Hypothalamus (tissue), 51 donors: Measurements from ENCODE around the gene RUVBL2.
"Not testable (repeated sequence)": the region's sequence is repeated elsewhere in the genome, so short reads cannot be mapped to it uniquely, and the experiment has no call there.

ENCODE experiments used
- DNase-seq, 51 donors: peaks; one replicate each; lab custom pipeline; 2025; lab: John Stamatoyannopoulos, UW

RUVBL2 gene

DNA sequence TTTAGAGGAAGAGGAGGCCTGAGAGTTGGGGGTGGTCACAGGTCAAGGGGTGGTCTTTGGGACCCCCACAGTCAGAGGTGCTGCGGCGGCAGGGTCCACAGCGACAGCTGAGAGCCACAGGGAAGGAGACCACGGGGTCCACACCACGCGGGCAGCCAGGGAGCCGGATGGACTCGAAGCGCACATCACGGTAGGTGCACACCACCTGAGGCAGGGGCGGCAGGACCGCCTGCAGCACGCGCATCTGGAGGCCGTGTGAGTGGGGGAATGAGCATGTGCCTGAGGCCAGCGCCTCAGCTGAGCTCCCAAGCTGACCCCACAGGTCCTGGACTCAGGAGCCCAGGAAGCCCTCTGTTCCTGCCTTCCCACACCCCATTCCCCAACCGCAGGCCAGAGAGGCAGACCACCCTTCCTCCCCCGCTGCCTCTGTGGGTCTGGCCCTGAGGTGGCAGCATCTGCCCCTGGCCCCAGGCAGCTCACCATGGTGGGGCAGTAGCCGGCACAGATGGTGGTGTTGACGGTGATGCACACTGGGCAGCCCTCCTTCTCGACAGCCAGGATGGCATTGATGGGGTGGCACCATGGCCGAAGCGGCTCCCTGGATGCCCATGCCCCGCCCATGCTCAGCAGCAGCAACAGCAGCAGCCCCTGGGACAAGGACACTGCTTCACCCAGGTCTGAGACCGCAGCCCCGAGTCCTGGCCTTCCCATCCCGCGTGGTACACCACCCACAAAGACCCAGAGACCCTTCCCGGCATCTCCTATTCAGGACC is 22.6 kb downstream of the RUVBL2 start:
- no peak for DNase-seq

DNA sequence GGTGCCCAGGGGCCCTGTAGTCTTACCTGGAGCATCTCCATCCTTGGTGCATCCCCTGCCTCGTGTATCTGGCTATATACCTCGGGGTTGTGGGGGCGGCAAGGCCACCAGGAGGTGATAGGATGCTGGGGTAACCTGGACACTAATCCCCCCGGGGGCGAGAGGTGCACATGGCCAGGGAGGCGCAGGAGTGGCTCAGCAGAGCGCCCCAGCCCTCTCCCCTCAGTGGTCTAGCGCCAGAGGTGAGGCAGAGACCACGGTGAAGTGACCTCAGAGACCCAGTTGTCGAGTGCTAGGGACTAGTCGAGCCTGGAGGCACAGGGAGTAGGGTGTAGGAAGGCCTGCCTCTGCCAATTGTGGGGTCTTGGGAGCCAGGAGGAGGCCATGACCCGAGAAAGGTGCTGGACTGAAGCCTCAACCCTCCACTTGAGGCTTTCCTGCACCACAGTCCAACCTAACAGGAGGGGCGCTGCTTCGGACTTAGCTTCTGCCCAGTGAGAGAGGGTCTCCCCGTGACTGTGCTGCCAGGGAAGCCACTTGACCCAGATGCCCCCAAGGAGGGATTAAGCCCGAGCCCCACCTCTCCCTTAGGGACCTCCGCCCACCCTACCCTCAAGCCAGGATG is 23.5 kb downstream of the RUVBL2 start, which contains the start of gene LHB:
Gene LHB (minus strand): TSS at position 51 of the 625 bp plus-strand sequence. CDS start 10 bp downstream, at position 41.
- DNase-seq: no peak

DNA sequence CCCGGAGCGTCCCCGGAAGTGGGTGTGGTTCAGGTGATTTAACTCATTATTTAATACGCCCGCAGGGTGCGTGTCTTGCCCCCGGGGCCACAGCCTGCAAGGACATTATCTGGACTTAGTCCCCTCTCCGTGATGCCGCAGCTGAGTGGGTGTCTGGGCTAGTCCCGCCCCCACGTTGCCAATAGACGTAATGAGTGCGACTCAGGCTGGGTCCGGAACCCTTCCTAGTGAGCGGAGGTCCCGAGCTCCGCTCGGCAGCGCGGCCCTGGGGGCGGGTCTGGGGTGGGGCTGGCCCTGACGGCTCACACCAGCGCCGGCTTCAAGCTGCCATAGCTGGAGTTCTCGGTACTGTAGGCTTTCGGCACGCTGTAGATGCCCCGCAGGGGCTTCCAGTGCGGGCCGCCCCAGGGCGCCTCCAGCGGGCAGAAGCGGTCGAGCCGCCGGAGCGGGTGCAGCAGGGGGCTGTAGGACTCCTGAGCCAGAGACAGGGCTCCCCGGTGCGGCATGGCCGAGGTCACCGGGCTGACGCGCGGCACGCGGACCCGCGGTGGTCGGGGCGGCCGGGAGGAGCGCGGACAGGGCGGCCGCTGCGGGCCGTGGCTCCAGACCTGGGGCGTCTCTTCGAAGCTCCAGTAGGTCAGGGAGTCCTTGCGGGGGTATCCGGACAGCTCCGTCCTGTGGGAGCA is 24.1 kb downstream of the RUVBL2 start:
- DNase-seq: peak in 11 of 51 donors; percentile 5 to 45 (median 16)

DNA sequence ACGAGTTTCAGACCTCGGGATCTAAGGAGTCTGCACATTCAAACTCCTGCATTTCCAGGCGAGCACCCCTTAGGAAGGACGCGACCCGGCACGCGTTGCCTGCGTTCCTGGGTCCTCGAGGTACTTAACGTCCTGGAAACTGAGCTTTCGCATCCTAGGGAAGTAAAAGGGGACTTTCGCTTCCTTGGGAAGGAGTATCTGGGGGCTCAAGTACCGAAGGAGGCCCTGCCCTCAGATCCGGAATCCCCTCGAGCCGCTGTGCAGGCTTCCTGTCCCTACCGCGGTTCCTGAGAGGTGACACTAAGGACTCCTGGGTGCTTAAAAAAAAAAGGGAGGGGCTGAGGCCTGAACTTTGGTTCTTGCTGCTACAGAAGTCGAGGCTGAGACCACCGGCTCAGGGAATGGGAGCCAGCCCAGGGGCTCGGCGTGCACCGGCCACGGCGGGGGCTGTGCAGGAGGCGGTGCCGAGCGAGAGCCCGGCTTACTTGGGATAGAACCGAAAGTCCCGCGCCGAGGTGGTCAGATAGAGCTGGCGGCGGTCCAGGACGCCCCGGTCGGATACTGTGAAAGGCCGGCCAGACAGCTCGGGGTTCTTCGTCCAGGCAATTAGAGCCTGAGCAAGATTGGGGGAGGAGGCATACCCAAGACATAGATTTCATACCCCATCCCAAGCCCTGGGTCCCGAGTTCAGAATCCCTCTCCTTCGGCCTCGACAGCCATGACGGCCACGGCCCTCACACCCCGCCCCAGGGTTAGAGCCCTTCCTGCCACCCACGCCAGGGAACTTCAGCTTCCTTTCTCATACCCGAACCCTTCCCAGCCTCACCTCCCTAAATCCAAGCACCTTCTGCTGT is 24.9 kb downstream of the RUVBL2 start:
- DNase-seq: peak in 1 of 51 donors; percentile 14

DNA sequence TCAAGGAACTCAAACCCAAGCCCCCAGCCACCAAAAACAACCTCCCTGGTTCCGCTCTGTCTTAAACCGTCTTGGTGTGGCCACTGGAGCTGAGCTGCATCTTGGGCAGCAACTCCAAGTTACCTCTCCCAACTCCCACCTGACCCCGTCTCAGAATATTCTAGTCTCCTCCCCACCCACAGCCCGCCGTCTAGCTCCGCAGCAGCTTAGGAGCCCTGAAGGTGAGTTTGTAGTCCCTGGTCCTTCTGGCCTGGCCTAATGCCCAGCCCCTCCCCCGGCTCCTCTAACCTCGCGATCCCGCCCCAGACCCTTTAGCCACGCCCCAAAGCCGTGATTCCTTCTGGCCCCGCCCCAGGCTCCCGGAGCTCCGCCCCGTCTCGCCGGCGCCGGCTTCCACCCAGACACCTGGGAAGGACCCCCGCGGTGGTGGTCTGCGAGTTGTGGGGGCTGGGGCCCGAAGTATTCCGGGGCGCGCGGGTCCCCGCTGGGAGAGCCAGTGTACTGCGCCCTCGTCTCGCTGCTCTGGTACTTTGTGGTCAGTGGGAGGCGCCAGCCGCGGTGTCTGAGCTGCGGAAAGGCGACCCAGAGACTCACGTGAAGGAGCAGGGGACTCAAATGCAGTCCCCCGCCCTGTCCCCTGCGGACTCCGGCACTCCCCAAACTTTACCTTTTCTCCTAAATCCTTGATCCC is 25.7 kb downstream of the RUVBL2 start:
- DNase-seq: peak in 6 of 51 donors; percentile 5 to 15 (median 9)

DNA sequence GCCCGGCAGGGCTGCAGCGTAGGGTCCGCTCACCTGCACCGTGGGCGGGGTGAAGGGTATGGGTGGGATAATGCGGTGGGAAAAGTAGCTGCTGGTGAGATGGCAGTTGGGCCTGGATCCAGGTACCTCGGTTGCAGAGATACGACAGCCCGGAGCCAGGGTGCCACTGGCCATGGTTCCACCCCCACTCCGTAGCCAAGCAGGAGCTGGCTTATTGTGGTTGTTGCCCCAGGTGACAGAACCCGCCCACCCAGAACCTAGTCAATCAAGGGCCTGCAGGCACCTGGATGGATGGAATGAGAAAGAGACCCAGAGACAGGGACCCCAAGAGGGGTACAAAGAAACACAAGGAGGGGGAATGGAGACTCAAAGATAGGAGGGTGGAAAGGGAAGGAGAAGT is 26.7 kb downstream of the RUVBL2 start:
- DNase-seq: no peak

DNA sequence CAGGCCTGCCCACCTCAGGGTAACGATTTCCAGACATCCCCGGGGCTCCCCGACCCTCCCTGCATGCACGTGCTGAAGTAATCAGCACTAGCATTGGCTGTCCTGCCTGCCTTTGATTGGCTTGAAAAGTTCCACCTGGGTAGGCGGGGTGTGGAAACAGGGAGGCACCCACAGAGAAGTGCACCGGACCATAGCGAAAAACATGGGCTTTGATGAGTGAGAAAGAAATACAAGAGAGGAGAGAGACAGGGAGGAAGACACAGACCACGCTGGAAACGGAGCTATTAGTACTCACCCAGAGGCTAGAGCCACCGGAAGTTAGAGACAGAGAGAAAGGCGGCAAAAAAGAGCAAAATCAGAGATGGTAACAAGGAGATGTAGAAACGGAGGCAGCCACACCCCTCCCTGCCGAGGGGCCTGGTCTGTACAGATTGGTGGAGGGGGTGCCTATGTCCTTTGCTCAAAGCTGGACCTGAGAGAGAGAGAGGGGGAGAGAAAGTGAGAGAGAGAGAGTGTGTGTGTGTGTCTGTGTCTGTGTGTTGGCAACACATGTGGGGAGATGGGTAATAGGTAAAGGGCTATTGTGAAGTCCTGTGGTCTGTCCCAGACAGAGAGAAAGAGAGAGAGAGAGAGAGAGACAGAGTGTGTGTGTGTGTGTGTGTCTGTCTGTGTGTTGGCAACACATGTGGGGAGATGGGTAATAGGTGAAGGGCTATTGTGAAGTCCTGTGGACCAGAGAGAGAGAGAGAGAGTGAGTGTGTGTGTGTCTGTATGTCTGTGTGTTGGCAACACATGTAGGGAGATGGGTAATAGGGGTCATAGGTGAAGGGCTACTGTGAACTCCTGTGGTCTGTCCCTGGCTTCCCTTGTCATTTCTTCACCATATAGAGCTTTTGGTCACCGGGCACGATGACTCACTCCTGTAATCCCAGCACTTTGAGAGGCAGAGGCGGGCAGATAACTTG is 27.5 kb downstream of the RUVBL2 start:
- no peak for DNase-seq

DNA sequence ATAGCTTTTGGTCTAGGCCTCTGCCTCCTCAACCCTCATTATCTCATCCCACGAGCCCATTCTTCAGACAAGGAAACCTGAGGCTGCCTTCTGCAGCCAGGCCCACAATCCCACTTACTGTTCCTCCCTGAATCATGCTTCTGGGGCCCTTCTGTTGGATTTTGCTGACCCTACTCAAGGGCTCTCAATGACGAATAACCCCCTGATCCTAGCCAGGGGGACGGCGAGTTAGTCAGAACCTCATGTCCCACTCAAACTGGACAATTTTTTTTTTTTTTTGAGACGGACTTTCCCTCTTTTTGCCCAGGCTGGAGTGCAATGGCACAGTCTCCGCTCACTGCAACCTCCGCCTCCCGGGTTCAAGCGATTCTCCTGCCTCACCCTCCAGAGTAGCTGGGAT is 28.4 kb downstream of the RUVBL2 start:
- no peak for DNase-seq

DNA sequence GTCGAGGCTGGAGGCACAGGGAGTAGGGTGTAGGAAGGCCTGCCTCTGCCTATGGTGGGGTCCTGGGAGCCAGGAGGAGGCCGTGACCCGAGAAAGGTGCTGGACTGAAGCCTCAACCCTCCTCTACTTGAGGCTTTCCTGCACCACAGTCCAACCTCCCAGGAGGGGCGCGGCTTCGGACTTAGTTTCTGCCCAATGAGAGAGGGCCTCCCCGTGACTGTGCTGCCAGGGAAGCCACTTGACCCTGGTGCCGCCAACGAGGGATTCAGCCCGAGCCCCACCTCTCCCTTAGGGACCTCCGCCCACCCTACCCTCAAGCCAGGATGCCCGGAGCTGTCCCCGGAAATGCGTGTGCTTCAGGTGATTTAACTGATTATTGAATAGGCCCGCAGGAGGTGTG is 30.5 kb downstream of the RUVBL2 start, which contains the start of gene CGB3:
Gene CGB3 (minus strand): TSS at position 101 of the 400 bp plus-strand sequence. CDS start 362 bp downstream, outside the sequence.
- not testable (repeated sequence) for DNase-seq

DNA sequence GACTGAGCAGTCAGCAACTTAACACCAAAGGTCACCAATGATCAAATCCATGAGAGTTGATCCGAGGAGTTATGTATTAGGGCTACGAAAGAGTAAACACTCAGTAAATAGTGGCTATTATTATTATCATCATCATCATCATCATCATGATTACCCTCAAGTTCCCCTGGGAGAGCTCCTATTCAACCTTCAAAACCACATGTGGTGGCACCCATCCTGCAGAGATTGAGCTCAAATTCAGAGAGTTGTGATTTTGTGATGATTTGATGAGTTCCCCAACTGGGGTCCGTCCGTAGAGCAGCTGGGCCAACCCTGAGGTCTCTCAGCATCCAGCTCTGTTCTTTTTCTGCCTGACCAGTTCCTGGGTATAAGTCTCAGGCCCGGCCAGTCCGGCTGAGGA is 31.4 kb downstream of the RUVBL2 start:
- DNase-seq: not testable (repeated sequence)

DNA sequence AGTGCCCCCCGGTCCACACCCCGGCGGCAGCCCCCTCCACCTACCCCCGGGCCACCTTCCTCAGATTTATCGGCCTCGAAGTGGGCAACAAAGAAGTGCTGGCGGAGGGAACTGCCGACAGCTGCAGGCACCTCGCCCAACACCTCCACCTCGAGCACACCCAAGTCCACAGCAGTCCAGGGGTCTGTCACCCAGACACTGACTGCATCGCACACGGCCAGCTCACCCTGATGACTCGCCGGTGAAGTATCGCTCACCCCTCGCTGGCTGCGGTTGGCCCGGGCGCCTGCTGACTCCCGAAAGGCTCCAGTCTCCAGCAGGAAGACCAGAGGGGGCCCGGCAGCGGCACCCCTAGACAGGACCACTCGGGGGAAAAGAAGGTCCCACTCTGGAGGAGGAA is 31.9 kb downstream of the RUVBL2 start:
- DNase-seq: not testable (repeated sequence)

DNA sequence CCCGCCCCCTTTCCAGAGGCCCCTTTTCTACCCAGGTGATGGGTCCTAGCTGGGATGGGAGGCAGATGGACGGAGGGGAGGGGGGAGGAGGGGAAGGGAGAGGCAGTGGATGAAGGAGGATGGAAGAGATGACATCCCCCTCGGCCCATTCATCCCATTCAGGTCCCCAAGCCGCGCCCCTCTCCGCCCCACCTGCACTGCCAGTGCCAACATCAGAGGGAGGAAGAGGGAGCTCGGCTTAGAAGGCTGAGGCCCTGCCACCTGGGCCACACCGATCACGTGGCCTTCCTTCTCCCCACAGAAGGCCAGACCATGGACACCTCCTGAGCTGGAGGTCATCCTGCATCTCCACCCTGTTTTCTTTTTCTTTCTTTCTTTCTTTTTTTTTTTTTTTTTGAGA is 35.0 kb downstream of the RUVBL2 start:
- not testable (repeated sequence) for DNase-seq

DNA sequence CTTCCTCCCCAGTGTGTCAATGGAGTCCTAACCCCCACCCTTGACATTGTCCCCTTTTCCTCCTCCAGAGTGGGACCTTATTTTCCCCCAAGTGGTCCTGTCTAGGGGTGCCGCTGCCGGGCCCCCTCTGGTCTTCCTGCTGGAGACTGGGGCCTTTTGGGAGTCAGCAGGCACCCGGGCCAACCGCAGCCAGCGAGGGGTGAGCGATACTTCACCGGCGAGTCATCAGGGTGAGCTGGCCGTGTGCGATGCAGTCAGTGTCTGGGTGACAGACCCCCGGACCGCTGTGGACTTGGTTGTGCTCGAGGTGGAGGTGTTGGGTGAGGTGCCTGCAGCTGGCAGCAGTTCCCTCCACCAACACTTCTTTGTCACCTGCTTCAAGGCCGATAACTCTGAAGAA is 36.1 kb downstream of the RUVBL2 start:
- not testable (repeated sequence) for DNase-seq

DNA sequence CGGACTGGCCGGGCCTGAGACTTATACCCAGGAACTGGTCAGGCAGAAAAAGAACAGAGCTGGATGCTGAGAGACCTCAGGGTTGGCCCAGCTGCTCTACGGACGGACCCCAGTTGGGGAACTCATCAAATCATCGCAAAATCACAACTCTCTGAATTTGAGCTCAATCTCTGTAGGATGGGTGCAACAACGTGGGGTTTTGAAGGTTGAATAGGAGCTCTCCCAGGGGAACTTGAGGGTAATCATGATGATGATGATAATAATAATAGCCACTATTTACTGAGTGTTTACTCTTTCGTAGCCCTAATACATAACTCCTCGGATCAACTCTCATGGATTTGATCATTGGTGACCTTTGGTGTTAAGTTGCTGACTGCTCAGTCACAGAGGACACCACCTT is 36.6 kb downstream of the RUVBL2 start:
- DNase-seq: not testable (repeated sequence)

DNA sequence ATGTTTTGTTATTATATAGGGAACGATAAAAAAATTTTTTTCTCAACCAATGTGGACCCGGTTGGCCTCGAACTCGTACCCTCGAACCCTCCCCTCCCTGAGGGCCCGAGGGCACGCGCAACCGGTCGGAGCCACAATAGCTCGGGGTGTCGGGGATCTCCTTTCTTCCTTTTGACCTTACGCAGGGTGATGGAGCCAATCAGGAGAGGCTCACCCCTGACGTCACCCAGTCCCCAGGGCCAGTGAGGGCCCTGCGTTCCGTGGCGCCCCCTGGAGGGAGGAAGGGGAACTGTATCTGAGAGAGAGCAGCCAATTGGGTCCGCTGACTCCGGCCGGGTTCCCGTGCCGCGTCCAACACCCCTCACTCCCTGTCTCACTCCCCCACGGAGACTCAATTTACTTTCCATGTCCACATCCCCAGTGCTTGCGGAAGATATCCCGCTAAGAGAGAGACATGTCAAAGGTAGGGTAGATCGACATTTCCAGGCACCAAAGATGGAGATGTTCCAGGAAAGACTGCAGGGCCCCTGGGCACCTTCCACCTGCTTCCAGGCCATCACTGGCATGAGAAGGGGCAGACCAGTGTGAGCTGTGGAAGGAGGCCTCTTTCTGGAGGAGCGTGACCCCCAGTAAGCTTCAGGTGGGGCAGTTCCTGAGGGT is 38.1 kb downstream of the RUVBL2 start, which contains the start of gene CGB2:
Gene CGB2 (plus strand): TSS at position 249 of the 660 bp plus-strand sequence. CDS start 206 bp downstream, at position 455.
- DNase-seq: peak in 1 of 51 donors; percentile 5

DNA sequence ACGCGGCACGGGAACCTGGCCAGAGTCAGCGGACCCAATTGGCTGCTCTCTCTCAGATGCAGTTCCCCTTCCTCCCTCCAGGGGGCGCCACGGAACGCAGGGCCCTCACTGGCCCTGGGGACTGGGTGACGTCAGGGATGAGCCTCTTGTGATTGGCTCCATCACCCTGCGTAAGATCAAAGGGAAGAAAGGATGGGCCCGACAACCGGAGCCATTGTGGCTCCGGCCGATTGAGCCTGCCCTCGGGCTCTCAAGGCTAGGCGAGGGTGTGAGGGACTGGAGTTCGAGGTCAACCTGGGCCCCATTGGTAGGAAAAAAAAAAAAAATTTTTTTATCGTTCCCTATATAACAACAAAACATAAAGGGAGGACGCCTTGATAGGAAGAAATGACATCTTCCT is 43.1 kb downstream of the RUVBL2 start, which contains the start of gene CGB1:
Gene CGB1 (minus strand): TSS at position 81 of the 400 bp plus-strand sequence. CDS start 184 bp downstream, outside the sequence.
- DNase-seq: not testable (repeated sequence)

DNA sequence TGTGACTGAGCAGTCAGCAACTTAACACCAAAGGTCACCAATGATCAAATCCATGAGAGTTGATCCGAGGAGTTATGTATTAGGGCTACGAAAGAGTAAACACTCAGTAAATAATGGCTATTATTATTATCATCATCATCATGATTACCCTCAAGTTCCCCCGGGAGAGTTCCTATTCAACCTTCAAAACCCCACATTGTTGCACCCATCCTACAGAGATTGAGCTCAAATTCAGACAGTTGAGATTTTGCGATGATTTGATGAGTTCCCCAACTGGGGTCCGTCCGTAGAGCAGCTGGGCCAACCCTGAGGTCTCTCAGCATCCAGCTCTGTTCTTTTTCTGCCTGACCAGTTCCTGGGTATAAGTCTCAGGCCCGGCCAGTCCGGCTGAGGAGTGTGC is 44.4 kb downstream of the RUVBL2 start:
- not testable (repeated sequence) for DNase-seq
